ENCODE results near the gene PLSCR1. TPM values are rescaled to one million over a fixed set of nuclear protein-coding genes. Genes with fewer than 3 reads are reported as not detected.
"Not testable (repeated sequence)": the region's sequence is repeated elsewhere in the genome, so short reads cannot be mapped to it uniquely, and the experiment has no call there.

Gene PLSCR1
- total RNA-seq, 1 donor from 2014 or later: 34.7 TPM

GRCh38 chr3:146511402-146512134, 32.8 kb downstream of the PLSCR1 start:
- no peak for DNase-seq

GRCh38 chr3:146507331-146508120, 36.9 kb downstream of the PLSCR1 start:
- no peak for DNase-seq

GRCh38 chr3:146505516-146505915, 38.9 kb downstream of the PLSCR1 start:
- peak; percentile 10 for DNase-seq

- DNase-seq: no peak
These were observed 39.8 kb downstream of the PLSCR1 start for GRCh38 chr3:146504498-146505197.

- peak; percentile 7 for DNase-seq
These were observed 40.8 kb downstream of the PLSCR1 start for GRCh38 chr3:146503461-146504202.

GRCh38 chr3:146502887-146503460, 41.4 kb downstream of the PLSCR1 start:
- DNase-seq: no peak

GRCh38 chr3:146501752-146502151, 42.7 kb downstream of the PLSCR1 start:
- DNase-seq: no peak

- DNase-seq: no peak
These were observed 44.7 kb downstream of the PLSCR1 start for GRCh38 chr3:146499701-146500100.

- no peak for DNase-seq
These were observed 46.2 kb downstream of the PLSCR1 start for GRCh38 chr3:146498002-146498736.

GRCh38 chr3:146497145-146497843, 47.1 kb downstream of the PLSCR1 start:
- DNase-seq: not testable (repeated sequence)

GRCh38 chr3:146496726-146497125, 47.7 kb downstream of the PLSCR1 start:
- DNase-seq: no peak

GRCh38 chr3:146496251-146496650, 48.2 kb downstream of the PLSCR1 start:
- no peak for DNase-seq

- DNase-seq: no peak
These were observed 50.6 kb downstream of the PLSCR1 start for GRCh38 chr3:146493761-146494160.

GRCh38 chr3:146493221-146493620, 51.2 kb downstream of the PLSCR1 start:
- no peak for DNase-seq

- DNase-seq: no peak
These were observed 53.1 kb downstream of the PLSCR1 start for GRCh38 chr3:146491303-146491702.

GRCh38 chr3:146485297-146485696, 59.1 kb downstream of the PLSCR1 start:
- no peak for DNase-seq

GRCh38 chr3:146476094-146476740, 68.2 kb downstream of the PLSCR1 start:
- DNase-seq: no peak

- DNase-seq: not testable (repeated sequence)
These were observed 69.4 kb downstream of the PLSCR1 start for GRCh38 chr3:146474976-146475375.

- DNase-seq: no peak
These were observed 70.7 kb downstream of the PLSCR1 start for GRCh38 chr3:146473726-146474125.

- no peak for DNase-seq
These were observed 71.8 kb downstream of the PLSCR1 start for GRCh38 chr3:146472611-146473010.

Measured in skin of body (tissue), 2 donors.